ENCODE data around the gene LIFR.
"Not testable (repeated sequence)": the region's sequence is repeated elsewhere in the genome, so short reads cannot be mapped to it uniquely, and the experiment has no call there.

- not testable (repeated sequence) for TF ChIP-seq CTCF (IDR thresholded peaks at IDR 0.05 in 2 of 3, conservative IDR thresholded peaks at IDR 0.05 in 1 of 3; ENCODE audit: borderline replicate concordance in 1 of 3, insufficient read depth in 1 of 3, low read depth in 2 of 3, low read length in 2 of 3); POLR2AphosphoS5 (IDR thresholded peaks at IDR 0.05; ENCODE audit: low read depth, low read length)
Measured at GRCh38 chr5:38567306-38567705, 10.9 kb upstream of the LIFR start.

Data from HCT116 (cell line).